HEK293T (cell line): ENCODE results near the gene ABHD12B.

Source experiments
- ARNT ChIP-seq: fragments of 450-650 bp; IDR thresholded peaks from 2 replicates; pipeline ENCODE4 v1.6.1; 2017; ENCODE audit warnings: mild to moderate bottlenecking
- CTBP1 ChIP-seq: fragments of 450-650 bp; IDR thresholded peaks from 2 replicates; pipeline ENCODE4 v1.6.1; 2016; ENCODE audit warnings: borderline replicate concordance
- ELF4 ChIP-seq: fragments of 450-650 bp; IDR thresholded peaks from 2 replicates; pipeline ENCODE4 v1.6.1; 2017; ENCODE audit warnings: antibody characterized with exemption
- FOXK2 ChIP-seq: fragments of 450-650 bp; IDR thresholded peaks from 2 replicates; pipeline ENCODE4 v1.6.1; 2016; ENCODE audit warnings: mild to moderate bottlenecking
- FOXM1 ChIP-seq: fragments of 450-650 bp; IDR thresholded peaks from 2 replicates; pipeline ENCODE4 v1.6.1; 2017; ENCODE audit warnings: mild to moderate bottlenecking, borderline replicate concordance
- HDGF ChIP-seq: fragments of 450-650 bp; IDR thresholded peaks from 2 replicates; pipeline ENCODE4 v1.6.1; 2017; ENCODE audit warnings: antibody characterized with exemption, borderline replicate concordance
- LEF1 ChIP-seq: fragments of 450-650 bp; IDR thresholded peaks from 2 replicates; pipeline ENCODE4 v1.6.1; 2017; ENCODE audit warnings: mild to moderate bottlenecking, borderline replicate concordance
- SP1 ChIP-seq: fragments of 450-650 bp; IDR thresholded peaks from 2 replicates; pipeline ENCODE4 v1.6.1; 2017
- SUZ12 ChIP-seq: fragments of 450-650 bp; IDR thresholded peaks from 2 replicates; pipeline ENCODE4 v1.6.1; 2016; ENCODE audit warnings: mild to moderate bottlenecking
- TARDBP ChIP-seq: fragments of 450-650 bp; IDR thresholded peaks from 2 replicates; pipeline ENCODE4 v1.6.1; 2016
- ZNF384 ChIP-seq: fragments of 450-650 bp; IDR thresholded peaks from 2 replicates; pipeline ENCODE4 v1.6.1; 2016
- TF ChIP-seq, protein P1 (sequence below): fragments of 450-650 bp; IDR thresholded peaks from 2 replicates; pipeline ENCODE4 v1.6.1; 2016

- no peak for TF ChIP-seq SP1
- no peak for TF ChIP-seq ZNF384
- no peak for TF ChIP-seq FOXM1
- TF ChIP-seq CTBP1: no peak
- no peak for TF ChIP-seq FOXK2
- TF ChIP-seq TARDBP: no peak
- no peak for TF ChIP-seq HDGF
- no peak for TF ChIP-seq SUZ12
- no peak for TF ChIP-seq ARNT
- TF ChIP-seq ELF4: no peak
- no peak for TF ChIP-seq LEF1
- TF ChIP-seq, protein P1, sequence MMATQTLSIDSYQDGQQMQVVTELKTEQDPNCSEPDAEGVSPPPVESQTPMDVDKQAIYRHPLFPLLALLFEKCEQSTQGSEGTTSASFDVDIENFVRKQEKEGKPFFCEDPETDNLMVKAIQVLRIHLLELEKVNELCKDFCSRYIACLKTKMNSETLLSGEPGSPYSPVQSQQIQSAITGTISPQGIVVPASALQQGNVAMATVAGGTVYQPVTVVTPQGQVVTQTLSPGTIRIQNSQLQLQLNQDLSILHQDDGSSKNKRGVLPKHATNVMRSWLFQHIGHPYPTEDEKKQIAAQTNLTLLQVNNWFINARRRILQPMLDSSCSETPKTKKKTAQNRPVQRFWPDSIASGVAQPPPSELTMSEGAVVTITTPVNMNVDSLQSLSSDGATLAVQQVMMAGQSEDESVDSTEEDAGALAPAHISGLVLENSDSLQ: no peak
Measured at GRCh38 chr14:50856660-50857059, 15.2 kb upstream of the ABHD12B start.
